ENCODE results near the gene PLCD3. TPM values are rescaled to one million over a fixed set of nuclear protein-coding genes. Genes with fewer than 3 reads are reported as not detected.

Gene PLCD3
- total and polyA plus RNA-seq, 10 of the 15 experiments (the other 5 are each of a cell fraction or from before 2014, with no cell fraction given), result 0.02 to 1.6 (median 0.44) TPM

DNA sequence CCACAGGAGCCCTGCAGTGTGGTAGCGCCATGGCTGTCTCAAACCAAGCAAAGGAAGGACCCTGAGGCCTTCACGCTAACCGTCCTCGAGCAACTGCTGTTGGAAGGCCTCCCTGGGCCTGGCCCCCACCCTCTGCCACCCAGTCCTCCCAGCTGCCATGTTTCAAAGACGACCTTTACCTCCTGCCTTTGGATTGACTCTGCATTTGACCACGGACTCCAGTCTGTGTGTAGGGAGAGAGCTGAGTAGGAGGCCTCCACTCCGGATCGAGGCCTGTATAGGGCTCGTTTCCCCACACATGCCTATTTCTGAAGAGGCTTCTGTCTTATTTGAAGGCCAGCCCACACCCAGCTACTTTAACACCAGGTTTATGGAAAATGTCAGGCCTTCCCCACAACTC is 24.3 kb downstream of the PLCD3 start:
- ChIA-PET CTCF (interaction anchor here (2.3 to 2.6 kb wide), 2 partner anchors 9 to 12 kb away, joined by 7 to 10 read pairs; no protein-coding TSS in a partner anchor), RAD21 (ENCODE audit: unreplicated experiment) (interaction anchor here (0.6 kb wide), 1 partner anchor 332 kb away, joined by 3 read pairs; no protein-coding TSS in a partner anchor), POLR2A (no interaction called here), SMC1A (ENCODE audit: uncharacterized antibody, unreplicated experiment) (no interaction called here)
- FAIRE-seq (no peak), DNase-seq (ENCODE audit: low read depth, low spot score) (no peak), ATAC-seq (no peak)
- no peaks in the 10 kb centered on the region for H3K79me2 ChIP-seq (ENCODE audit: control insufficient read depth, insufficient read depth, low read length)
- no TSS peak for BruUV-seq (replicated peaks)
- peaks cover 3% of the 10 kb centered on the region; the same call in 1 of the 2 replicates for H4K20me1 ChIP-seq (ENCODE audit: control insufficient read depth, insufficient read depth)
- H3K4me1 ChIP-seq (ENCODE audit: control insufficient read depth, insufficient read depth, low read length), result peaks cover 11% of the 10 kb centered on the region; the same call in 1 of the 2 replicates
- H3K9ac ChIP-seq (ENCODE audit: control insufficient read depth, insufficient read depth, low read length), result no peak overlapping the region
- no peaks in the 10 kb centered on the region for H3K27me3 ChIP-seq (replicated peaks in 1 of 2; ENCODE audit: control insufficient read depth in 2 of 2, insufficient read depth in 2 of 2, low read length in 1 of 2)
- no peak overlapping the region for H3K4me2 ChIP-seq (ENCODE audit: control insufficient read depth, insufficient read depth)
- H3K9me3 ChIP-seq (replicated peaks; ENCODE audit: control insufficient read depth, insufficient read depth, low read length), result no peaks in the 10 kb centered on the region
- no peak overlapping the region for H3K27ac ChIP-seq (ENCODE audit: control insufficient read depth, insufficient read depth)
- in situ Hi-C loops (cut with MboI) (loop anchor here (10.0 kb wide), 1 partner anchor 183 kb away; no protein-coding TSS in a partner anchor), intact Hi-C loops (cut with micrococcal nuclease; ENCODE audit: unreplicated experiment) (no loop called here)
- H2AFZ ChIP-seq (ENCODE audit: control insufficient read depth, low read depth, low read length), result no peak overlapping the region
- H3K4me3 ChIP-seq, result no peak overlapping the region
- 82% methylated on average over 9 of the region's 9 CpGs for WGBS (ENCODE audit: insufficient coverage, insufficient replicate concordance, low lambda C conversion rate, missing lambda C conversion rate)
- H3K36me3 ChIP-seq (ENCODE audit: control insufficient read depth in 2 of 2, insufficient read depth in 2 of 2, low read length in 1 of 2), result peaks cover 37 to 45% of the 10 kb centered on the region in 2 experiments
- no peak for TF ChIP-seq SUPT20H (IDR thresholded peaks at IDR 0.05; ENCODE audit: borderline replicate concordance, control insufficient read depth, low read depth, low read length)
- TF ChIP-seq WRNIP1 (IDR thresholded peaks at IDR 0.05; ENCODE audit: borderline replicate concordance, low read depth, low read length), result no peak
- TF ChIP-seq RAD21 (IDR thresholded peaks at IDR 0.05; ENCODE audit: insufficient read depth, low read depth, low read length), result no peak
- TF ChIP-seq HCFC1 (IDR thresholded peaks at IDR 0.05; ENCODE audit: low read length), result no peak
- TF ChIP-seq, protein P1, sequence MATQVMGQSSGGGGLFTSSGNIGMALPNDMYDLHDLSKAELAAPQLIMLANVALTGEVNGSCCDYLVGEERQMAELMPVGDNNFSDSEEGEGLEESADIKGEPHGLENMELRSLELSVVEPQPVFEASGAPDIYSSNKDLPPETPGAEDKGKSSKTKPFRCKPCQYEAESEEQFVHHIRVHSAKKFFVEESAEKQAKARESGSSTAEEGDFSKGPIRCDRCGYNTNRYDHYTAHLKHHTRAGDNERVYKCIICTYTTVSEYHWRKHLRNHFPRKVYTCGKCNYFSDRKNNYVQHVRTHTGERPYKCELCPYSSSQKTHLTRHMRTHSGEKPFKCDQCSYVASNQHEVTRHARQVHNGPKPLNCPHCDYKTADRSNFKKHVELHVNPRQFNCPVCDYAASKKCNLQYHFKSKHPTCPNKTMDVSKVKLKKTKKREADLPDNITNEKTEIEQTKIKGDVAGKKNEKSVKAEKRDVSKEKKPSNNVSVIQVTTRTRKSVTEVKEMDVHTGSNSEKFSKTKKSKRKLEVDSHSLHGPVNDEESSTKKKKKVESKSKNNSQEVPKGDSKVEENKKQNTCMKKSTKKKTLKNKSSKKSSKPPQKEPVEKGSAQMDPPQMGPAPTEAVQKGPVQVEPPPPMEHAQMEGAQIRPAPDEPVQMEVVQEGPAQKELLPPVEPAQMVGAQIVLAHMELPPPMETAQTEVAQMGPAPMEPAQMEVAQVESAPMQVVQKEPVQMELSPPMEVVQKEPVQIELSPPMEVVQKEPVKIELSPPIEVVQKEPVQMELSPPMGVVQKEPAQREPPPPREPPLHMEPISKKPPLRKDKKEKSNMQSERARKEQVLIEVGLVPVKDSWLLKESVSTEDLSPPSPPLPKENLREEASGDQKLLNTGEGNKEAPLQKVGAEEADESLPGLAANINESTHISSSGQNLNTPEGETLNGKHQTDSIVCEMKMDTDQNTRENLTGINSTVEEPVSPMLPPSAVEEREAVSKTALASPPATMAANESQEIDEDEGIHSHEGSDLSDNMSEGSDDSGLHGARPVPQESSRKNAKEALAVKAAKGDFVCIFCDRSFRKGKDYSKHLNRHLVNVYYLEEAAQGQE (IDR thresholded peaks at IDR 0.05; ENCODE audit: low read depth, low read length), result no peak
- no peak for TF ChIP-seq CBFB (IDR thresholded peaks at IDR 0.05; ENCODE audit: low read depth)
- TF ChIP-seq TCF3 (IDR thresholded peaks at IDR 0.05; ENCODE audit: borderline replicate concordance, insufficient read depth, low read depth, low read length), result no peak
- TF ChIP-seq, protein P2, sequence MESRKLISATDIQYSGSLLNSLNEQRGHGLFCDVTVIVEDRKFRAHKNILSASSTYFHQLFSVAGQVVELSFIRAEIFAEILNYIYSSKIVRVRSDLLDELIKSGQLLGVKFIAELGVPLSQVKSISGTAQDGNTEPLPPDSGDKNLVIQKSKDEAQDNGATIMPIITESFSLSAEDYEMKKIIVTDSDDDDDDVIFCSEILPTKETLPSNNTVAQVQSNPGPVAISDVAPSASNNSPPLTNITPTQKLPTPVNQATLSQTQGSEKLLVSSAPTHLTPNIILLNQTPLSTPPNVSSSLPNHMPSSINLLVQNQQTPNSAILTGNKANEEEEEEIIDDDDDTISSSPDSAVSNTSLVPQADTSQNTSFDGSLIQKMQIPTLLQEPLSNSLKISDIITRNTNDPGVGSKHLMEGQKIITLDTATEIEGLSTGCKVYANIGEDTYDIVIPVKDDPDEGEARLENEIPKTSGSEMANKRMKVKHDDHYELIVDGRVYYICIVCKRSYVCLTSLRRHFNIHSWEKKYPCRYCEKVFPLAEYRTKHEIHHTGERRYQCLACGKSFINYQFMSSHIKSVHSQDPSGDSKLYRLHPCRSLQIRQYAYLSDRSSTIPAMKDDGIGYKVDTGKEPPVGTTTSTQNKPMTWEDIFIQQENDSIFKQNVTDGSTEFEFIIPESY (IDR thresholded peaks at IDR 0.05), result no peak
- TF ChIP-seq NR2C1 (IDR thresholded peaks at IDR 0.05), result no peak
- TF ChIP-seq ZNF217 (IDR thresholded peaks at IDR 0.05), result no peak
- TF ChIP-seq RFX5 (IDR thresholded peaks at IDR 0.05; ENCODE audit: low read depth, low read length), result no peak
- no peak for TF ChIP-seq FOS (IDR thresholded peaks at IDR 0.05; ENCODE audit: borderline replicate concordance, extremely low read depth, insufficient read length)
- TF ChIP-seq, protein P3, sequence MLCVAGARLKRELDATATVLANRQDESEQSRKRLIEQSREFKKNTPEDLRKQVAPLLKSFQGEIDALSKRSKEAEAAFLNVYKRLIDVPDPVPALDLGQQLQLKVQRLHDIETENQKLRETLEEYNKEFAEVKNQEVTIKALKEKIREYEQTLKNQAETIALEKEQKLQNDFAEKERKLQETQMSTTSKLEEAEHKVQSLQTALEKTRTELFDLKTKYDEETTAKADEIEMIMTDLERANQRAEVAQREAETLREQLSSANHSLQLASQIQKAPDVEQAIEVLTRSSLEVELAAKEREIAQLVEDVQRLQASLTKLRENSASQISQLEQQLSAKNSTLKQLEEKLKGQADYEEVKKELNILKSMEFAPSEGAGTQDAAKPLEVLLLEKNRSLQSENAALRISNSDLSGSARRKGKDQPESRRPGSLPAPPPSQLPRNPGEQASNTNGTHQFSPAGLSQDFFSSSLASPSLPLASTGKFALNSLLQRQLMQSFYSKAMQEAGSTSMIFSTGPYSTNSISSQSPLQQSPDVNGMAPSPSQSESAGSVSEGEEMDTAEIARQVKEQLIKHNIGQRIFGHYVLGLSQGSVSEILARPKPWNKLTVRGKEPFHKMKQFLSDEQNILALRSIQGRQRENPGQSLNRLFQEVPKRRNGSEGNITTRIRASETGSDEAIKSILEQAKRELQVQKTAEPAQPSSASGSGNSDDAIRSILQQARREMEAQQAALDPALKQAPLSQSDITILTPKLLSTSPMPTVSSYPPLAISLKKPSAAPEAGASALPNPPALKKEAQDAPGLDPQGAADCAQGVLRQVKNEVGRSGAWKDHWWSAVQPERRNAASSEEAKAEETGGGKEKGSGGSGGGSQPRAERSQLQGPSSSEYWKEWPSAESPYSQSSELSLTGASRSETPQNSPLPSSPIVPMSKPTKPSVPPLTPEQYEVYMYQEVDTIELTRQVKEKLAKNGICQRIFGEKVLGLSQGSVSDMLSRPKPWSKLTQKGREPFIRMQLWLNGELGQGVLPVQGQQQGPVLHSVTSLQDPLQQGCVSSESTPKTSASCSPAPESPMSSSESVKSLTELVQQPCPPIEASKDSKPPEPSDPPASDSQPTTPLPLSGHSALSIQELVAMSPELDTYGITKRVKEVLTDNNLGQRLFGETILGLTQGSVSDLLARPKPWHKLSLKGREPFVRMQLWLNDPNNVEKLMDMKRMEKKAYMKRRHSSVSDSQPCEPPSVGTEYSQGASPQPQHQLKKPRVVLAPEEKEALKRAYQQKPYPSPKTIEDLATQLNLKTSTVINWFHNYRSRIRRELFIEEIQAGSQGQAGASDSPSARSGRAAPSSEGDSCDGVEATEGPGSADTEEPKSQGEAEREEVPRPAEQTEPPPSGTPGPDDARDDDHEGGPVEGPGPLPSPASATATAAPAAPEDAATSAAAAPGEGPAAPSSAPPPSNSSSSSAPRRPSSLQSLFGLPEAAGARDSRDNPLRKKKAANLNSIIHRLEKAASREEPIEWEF (IDR thresholded peaks at IDR 0.05; ENCODE audit: insufficient replicate concordance, low read depth, low read length), result no peak
- TF ChIP-seq FOXM1 (IDR thresholded peaks at IDR 0.05; ENCODE audit: low read depth, low read length), result no peak
